Superior temporal gyrus (tissue), 1 donor: ENCODE measurements around the gene TBC1D2B.
"Not testable (repeated sequence)": the region's sequence is repeated elsewhere in the genome, so short reads cannot be mapped to it uniquely, and the experiment has no call there.

ENCODE experiments used
- DNase-seq: peaks from one replicate; pipeline ENCODE4 v3.0.0-alpha.2; 2016; ENCODE audit errors: extremely low spot score

The TBC1D2B gene

GRCh38 chr15:78003539-78004008 is 73.9 kb downstream of the TBC1D2B start:
- DNase-seq = no peak

GRCh38 chr15:78002996-78003395 is 74.5 kb downstream of the TBC1D2B start:
- no peak for DNase-seq

DNA sequence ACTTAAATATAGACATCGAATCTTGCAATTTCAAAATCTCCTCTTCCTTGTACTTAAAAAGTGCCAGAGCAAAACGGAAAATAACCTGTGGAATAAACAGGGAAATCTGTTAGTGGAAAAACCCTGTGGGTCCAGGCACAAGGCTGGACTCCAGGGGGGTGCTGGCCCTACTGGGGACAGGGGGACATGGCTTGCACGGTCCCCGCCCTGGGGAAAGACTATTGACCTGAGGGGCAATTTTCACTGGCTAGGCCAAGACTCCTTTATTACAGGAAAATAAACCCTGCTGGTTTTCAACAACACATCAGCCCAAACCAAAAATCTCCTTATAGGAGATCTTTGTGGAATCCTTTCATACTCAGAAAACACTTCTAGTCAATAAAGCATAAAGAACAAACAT is 75.9 kb downstream of the TBC1D2B start:
- DNase-seq = no peak

GRCh38 chr15:78000927-78001249 is 76.6 kb downstream of the TBC1D2B start:
- no peak for DNase-seq

GRCh38 chr15:78000091-78000926 is 77.2 kb downstream of the TBC1D2B start:
- DNase-seq = no peak

DNA sequence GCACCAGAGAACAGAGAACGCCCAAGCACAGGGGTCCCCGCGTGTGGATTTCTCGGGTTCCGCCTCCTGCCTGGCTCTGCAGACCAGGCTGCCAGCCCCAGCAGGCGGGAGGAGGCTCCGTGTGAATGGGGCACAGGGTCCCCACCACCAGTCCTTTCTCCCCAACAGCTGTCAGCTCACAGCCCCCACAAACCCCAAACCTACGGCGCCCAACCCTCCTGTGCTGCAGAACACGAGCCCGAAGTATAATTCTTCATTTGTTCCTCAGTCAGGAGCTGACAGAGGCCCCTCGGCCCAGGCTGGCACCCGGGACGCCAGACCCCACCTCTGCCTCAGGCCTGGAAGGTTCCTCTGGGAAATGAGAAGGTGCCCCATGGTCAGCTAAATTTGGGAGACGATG is 78.0 kb downstream of the TBC1D2B start:
- no peak for DNase-seq

DNA sequence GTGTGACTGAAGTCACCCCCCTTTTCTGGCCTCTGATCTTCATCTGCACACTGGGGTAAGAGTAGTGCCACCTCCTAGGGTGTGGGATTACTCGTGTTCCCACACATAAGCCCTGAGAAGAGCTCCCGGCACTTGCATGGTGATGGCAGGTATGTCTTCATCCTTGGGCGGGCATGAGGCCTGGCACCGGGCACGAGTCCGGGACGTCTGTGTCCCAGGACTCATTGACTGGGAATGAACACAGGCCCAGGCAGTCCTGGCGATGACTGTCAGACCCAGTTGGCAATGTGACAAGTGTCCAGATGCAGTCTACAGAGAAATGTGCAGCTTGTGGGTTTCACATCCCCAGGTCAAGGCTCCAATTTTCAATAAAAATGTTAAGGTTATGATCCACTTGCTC is 78.9 kb downstream of the TBC1D2B start:
- no peak for DNase-seq

DNA sequence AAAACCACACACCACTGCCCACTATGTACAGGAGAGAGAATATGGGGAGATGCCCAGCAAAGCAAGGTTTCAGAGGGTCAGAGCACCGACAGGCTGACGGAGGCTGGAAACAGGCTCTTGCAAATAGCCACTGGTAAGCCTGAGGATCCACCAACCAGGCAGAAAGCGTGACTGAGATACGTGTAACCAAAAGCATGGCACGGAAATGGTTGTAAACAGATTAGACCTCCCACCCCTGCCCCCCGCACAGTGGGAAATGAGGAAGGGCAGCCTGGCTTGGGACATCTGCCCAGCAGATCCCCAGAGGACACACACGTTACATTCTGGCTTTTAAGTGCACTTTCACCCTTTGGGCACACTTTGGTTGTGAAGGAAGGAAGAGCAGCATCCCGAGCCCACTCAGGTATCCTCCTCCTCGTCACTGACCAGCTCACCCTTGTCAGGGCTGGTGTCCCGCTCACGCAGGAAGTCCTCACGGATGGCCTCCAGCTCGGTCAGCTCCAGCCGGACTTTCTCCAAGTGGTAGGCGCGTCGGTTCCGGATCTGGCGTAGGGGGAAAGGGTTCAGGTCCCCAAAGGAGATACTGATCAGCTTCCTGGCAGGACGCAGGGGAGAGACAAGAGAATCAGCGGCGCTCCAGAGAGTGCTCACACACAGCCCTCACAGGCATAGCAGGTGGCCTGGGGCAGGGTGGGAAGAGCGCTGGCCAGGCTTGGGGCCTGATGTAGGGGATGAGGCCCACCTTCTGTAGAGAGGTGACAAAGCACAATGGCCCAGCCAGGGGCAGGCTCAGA is 79.6 kb downstream of the TBC1D2B start:
- not testable (repeated sequence) for DNase-seq

GRCh38 chr15:77997221-77997620 is 80.3 kb downstream of the TBC1D2B start:
- not testable (repeated sequence) for DNase-seq

DNA sequence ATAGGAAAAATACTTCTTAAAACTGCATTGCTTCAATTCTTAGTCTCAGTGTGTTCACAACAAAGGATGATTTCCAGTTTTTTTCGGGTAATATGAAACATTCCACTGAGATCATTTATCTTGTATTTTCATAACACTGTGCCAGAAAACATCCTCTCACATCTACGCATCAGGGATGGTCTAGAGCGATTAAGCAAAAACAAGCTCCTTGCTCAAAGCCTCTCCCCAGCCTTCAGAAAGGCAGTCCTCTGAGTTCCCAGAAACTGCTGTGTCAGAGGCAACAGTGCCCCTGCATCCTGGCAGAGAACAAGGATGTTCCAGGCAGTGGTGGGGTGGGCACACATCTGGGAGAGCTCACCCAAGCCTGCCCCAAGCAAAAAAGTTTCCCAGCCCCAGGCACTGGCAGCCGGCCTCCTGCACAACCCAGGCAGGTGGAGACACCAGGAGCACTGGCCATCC is 80.8 kb downstream of the TBC1D2B start:
- not testable (repeated sequence) for DNase-seq

DNA sequence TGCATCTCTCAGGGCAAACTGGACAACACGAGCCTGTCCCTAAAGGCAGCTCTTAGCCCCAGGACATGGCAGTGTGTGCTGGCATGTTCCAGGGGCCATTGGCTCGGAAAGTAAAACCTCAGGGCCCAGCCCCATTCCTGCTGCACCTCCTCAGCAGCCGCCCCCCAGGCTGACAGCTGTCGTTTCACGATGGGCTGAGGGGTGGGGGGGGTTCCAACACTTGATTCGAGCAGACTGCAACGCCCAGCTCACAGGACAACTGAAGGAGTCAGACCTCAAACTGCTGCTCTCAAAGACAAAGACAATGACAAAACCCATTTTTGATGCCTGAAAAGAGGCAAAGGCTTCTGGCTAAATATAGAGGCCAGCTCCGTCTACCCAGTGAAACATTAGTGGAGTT is 81.3 kb downstream of the TBC1D2B start:
- not testable (repeated sequence) for DNase-seq

GRCh38 chr15:77995537-77995918 is 82.0 kb downstream of the TBC1D2B start:
- DNase-seq = not testable (repeated sequence)

DNA sequence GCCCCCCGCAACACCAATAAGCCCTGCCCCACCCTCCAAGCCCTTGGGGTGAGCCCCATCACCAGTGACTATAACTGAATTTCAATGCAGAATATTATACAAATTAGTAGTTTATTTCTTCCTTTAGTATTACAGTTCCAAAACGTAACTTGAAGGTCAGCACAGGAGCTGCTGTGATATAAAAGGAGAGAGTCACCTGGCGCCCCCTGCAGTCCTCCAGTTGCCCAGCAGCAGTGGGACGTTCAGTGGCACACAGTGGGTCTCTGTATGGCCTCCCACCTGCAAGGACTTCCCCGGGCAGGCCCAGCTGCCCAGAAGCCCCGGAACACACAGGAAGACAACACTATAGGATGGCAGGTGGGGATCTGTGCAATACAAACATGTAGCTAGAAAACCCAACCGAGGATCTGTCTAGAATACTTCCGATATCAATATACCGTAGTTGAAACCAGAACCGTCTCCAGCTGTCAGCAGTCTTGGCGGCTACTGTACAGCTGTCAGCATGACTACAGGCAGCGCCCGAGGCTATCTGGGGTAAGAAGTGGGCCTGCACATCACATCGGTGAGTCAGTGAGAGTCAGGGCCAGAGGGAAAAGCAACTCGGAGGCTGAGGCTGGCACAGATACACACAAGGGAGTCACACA is 82.5 kb downstream of the TBC1D2B start:
- peak; percentile 29 for DNase-seq

- peak; percentile 65 for DNase-seq
These were observed 83.4 kb downstream of the TBC1D2B start for GRCh38 chr15:77993970-77994693.

DNA sequence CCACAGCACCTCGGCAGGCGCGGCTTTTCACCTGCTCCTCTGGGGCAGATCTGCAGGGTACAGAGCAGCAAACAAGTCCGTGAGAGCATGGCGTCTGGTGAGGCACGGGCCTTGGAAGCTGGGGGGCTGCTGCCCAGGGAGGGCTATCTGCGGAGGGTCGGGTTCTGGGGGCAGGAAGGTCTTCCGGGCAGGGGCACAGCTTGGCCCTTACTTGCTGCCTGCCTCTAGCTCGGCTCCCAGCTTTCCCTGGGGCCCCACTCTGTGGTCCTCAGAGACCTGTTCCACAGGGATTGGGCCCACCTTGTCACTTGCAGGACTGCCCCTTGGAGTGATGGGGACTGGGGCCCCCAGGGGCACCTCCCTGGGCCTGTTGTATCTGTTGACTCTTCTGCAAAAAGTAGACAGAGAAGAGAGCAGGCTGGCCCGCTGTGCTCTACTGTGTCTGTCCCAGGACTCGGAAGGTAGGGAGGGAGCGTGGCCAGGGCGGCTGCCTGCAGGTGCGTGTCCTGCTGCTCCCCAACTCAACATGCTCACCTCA is 84.1 kb downstream of the TBC1D2B start:
- DNase-seq = no peak

GRCh38 chr15:77992356-77993222 is 84.9 kb downstream of the TBC1D2B start:
- no peak for DNase-seq

GRCh38 chr15:77991658-77992201 is 85.8 kb downstream of the TBC1D2B start:
- DNase-seq = peak; percentile 52

- no peak for DNase-seq
These were observed 86.5 kb downstream of the TBC1D2B start for GRCh38 chr15:77991029-77991406.

GRCh38 chr15:77989296-77990143 is 88.0 kb downstream of the TBC1D2B start:
- no peak for DNase-seq
